Measurements from ENCODE around the gene CBX3. TPM values are rescaled to one million over a fixed set of nuclear protein-coding genes. Genes with fewer than 3 reads are reported as not detected.

CBX3 gene
- total and polyA plus RNA-seq, 2 of the 8 experiments (the other 6 are each of a cell fraction or from before 2014, with no cell fraction given) = 71.3 to 258 TPM

- Histone ChIP-seq H2AFZ (ENCODE audit: low read length) (no peak overlapping the region), H3K4me3 (ENCODE audit: extremely low read depth in 1 of 4, insufficient read depth in 2 of 4, low read depth in 3 of 4, low read length in 4 of 4) (peak overlapping the region; percentile 98 to 99 (median 98)), H3K14ac (ENCODE audit: insufficient read length) (no peak overlapping the region), H3K9ac (replicated peaks in 1 of 4; ENCODE audit: extremely low read depth in 1 of 4, low read depth in 3 of 4, low read length in 3 of 4) (peak overlapping the region; percentile 97 to 100 (median 100)), H3K27ac (ENCODE audit: low read depth, low read length) (peak overlapping the region; percentile 99), H3K79me2 (ENCODE audit: control insufficient read depth in 1 of 2, insufficient read depth in 2 of 2, low read length in 2 of 2) (peaks cover 57 to 89% of the 10 kb centered on the region in 2 experiments), H2BK5ac (ENCODE audit: low read depth, low read length) (peak overlapping the region; percentile 100), H3K36me3 (ENCODE audit: control insufficient read depth in 2 of 4, insufficient read depth in 4 of 4, low read length in 3 of 4) (peaks cover 20 to 62% (median 39%) of the 10 kb centered on the region in 4 experiments), H3K4ac (replicated peaks; ENCODE audit: insufficient read length, low read depth, low read length) (peak overlapping the region; percentile 96), H2BK20ac (ENCODE audit: low read length) (no peak overlapping the region), H3K79me1 (ENCODE audit: low read depth, low read length) (no peaks in the 10 kb centered on the region), H4K5ac (ENCODE audit: insufficient read length, low read depth, low read length) (peak overlapping the region; percentile 94), H4K8ac (ENCODE audit: extremely low read depth, insufficient read depth, low read length) (peak overlapping the region; percentile 99; the same call in 1 of the 2 replicates), H3K4me2 (ENCODE audit: insufficient read depth in 1 of 2, low read depth in 2 of 2, low read length in 2 of 2) (peak overlapping the region; percentile 48 to 90; a peak in 3 of 4 replicates), H3K23me2 (ENCODE audit: low read depth, low read length) (peaks cover 3% of the 10 kb centered on the region; the same call in 1 of the 2 replicates), H2BK12ac (ENCODE audit: low read depth, low read length) (peak overlapping the region; percentile 85; the same call in 1 of the 2 replicates), H3K4me1 (replicated peaks in 1 of 4; ENCODE audit: control insufficient read depth in 3 of 4, insufficient read depth in 4 of 4, low read length in 3 of 4) (peaks cover 0 to 9% (median 3%) of the 10 kb centered on the region in 4 experiments; a peak in 3 of 7 replicates), H3K56ac (replicated peaks; ENCODE audit: insufficient read length, low read depth, low read length) (peak overlapping the region; percentile 99), H4K91ac (replicated peaks; ENCODE audit: insufficient read length, low read length) (peak overlapping the region; percentile 97), H2BK120ac (replicated peaks; ENCODE audit: low read depth, low read length) (peak overlapping the region; percentile 16), H4K20me1 (replicated peaks in 1 of 2; ENCODE audit: control insufficient read depth in 1 of 2, insufficient read depth in 2 of 2, low read length in 2 of 2) (peaks cover 27 to 46% of the 10 kb centered on the region in 2 experiments), H2AK5ac (ENCODE audit: low read depth, low read length) (peak overlapping the region; percentile 99), H2BK15ac (ENCODE audit: low read length) (no peak overlapping the region; the same call in 1 of the 2 replicates), H3K9me3 (ENCODE audit: insufficient read depth in 2 of 2, low read depth in 1 of 2, low read length in 1 of 2) (no peaks in the 10 kb centered on the region), H3K23ac (ENCODE audit: insufficient read length) (no peak overlapping the region), H3K27me3 (replicated peaks in 1 of 4; ENCODE audit: control insufficient read depth in 3 of 4, extremely low read depth in 1 of 4, insufficient read depth in 3 of 4, low read length in 3 of 4) (no peaks in the 10 kb centered on the region), H3K18ac (ENCODE audit: extremely low read depth, low read length) (peak overlapping the region; percentile 99)
- CTCF ChIA-PET (ENCODE audit: partially characterized antibody) = interaction anchor here (0.7 to 1.1 kb wide), 3 partner anchors 11 to 241 kb away, joined by 3 read pairs; no protein-coding TSS in a partner anchor
- POLR2A ChIA-PET (ENCODE audit: partially characterized antibody) = interaction anchor here (0.6 to 13.1 kb wide), 49 partner anchors 12 to 839 kb away, joined by 3 to 578 read pairs (median 5); partner anchors contain the start of genes NFE2L3 and SNX10
- FAIRE-seq = no peak
- DNase-seq (ENCODE audit: low read depth in 1 of 2, low spot score in 2 of 2) = peak in 1 of 2 experiments; percentile 84
- WGBS, 2 experiments (ENCODE audit: extremely low coverage in 1 of 2, insufficient coverage in 1 of 2, insufficient read length in 1 of 2, insufficient replicate concordance in 2 of 2, low coverage in 1 of 2, low lambda C conversion rate in 2 of 2, missing lambda C conversion rate in 1 of 2) = 2% methylated on average over 24 of the region's 29 CpGs; no CpG with 5 or more reads in 1 of the 2 experiments
- TF ChIP-seq RNF2 (IDR thresholded peaks at IDR 0.05; ENCODE audit: borderline replicate concordance, low read depth, low read length, missing control alignments, poor library complexity, severe bottlenecking) (no peak), CHD2 (IDR thresholded peaks at IDR 0.05; ENCODE audit: low read length) (peak; percentile 59; the same call in 1 of the 2 replicates)
Measured at GRCh38 chr7:26200038-26200443, 1.5 kb upstream of the CBX3 start.

All from H1 (cell line).